Neural progenitor cell (in vitro differentiated cells): Measurements from ENCODE around the gene ARHGEF6. TPM values are rescaled to one million over a fixed set of nuclear protein-coding genes. Genes with fewer than 3 reads are reported as not detected.

Source experiments
- DNase-seq: peaks from one replicate; pipeline ENCODE4 v3.0.0-alpha.2; 2016; ENCODE audit warnings: low spot score
- H2AFZ ChIP-seq: fragments of 200-600 bp; sonication (generic); replicated peaks from 2 replicates; pipeline ENCODE4 v1.6.1; 2016; ENCODE audit warnings: antibody characterized with exemption
- H3F3A ChIP-seq: fragments of 200-600 bp; sonication (generic); 2 replicates; pipeline ENCODE4 v1.6.1; 2016; ENCODE audit warnings: antibody characterized with exemption, low read depth
- H3K27ac ChIP-seq: fragments of 200-600 bp; sonication (generic); 2 replicates; pipeline ENCODE4 v1.5.1; 2016; ENCODE audit warnings: mild to moderate bottlenecking
- H3K27me3 ChIP-seq: fragments of 200-600 bp; sonication (generic); 2 replicates; pipeline ENCODE4 v1.6.1; 2016; ENCODE audit warnings: mild to moderate bottlenecking, moderate library complexity
- H3K36me3 ChIP-seq: fragments of 200-600 bp; sonication (generic); 2 replicates; pipeline ENCODE4 v1.5.1; 2016
- H3K4me1 ChIP-seq: fragments of 200-600 bp; sonication (generic); 2 replicates; pipeline ENCODE4 v1.6.1; 2016; ENCODE audit warnings: mixed run types
- H3K4me2 ChIP-seq: fragments of 200-600 bp; sonication (generic); 2 replicates; pipeline ENCODE4 v1.6.1; 2016
- H3K4me3 ChIP-seq: fragments of 200-600 bp; sonication (generic); 2 replicates; pipeline ENCODE4 v1.5.1; 2016
- H3K79me2 ChIP-seq: fragments of 200-600 bp; sonication (generic); 2 replicates; pipeline ENCODE4 v1.6.1; 2016; ENCODE audit warnings: low read depth
- H3K9ac ChIP-seq: fragments of 200-600 bp; sonication (generic); 2 replicates; pipeline ENCODE4 v1.6.1; 2016
- H3K9me3 ChIP-seq: fragments of 200-600 bp; sonication (generic); 2 replicates; pipeline ENCODE4 v1.5.1; 2016; ENCODE audit warnings: low read depth
- H4K20me1 ChIP-seq: fragments of 200-600 bp; sonication (generic); 2 replicates; pipeline ENCODE4 v1.6.1; 2016; ENCODE audit warnings: low read depth
- H3K27ac Mint-ChIP-seq: 3 replicates; pipeline ENCODE4 v1.8.0; 2021; ENCODE audit warnings: mixed read lengths
- H3K27me3 Mint-ChIP-seq: 2 replicates; pipeline ENCODE4 v1.8.0; 2022; ENCODE audit warnings: low read depth, mild to moderate bottlenecking, inconsistent platforms, moderate library complexity, mixed read lengths; ENCODE audit not compliant: insufficient read depth
- H3K36me3 Mint-ChIP-seq: 3 replicates; pipeline ENCODE4 v1.8.0; 2021; ENCODE audit warnings: mixed read lengths
- H3K4me1 Mint-ChIP-seq: 3 replicates; pipeline ENCODE4 v1.8.0; 2021; ENCODE audit warnings: mixed read lengths
- H3K4me3 Mint-ChIP-seq: 3 replicates; pipeline ENCODE4 v1.8.0; 2021; ENCODE audit warnings: mild to moderate bottlenecking, moderate library complexity, mixed read lengths
- H3K9me3 Mint-ChIP-seq: 3 replicates; pipeline ENCODE4 v1.8.0; 2020; ENCODE audit warnings: mixed read lengths
- CTCF ChIP-seq: fragments of 200-600 bp; sonication (generic); IDR thresholded peaks from 2 replicates; pipeline ENCODE4 v1.5.1; 2017; ENCODE audit warnings: antibody characterized with exemption, mild to moderate bottlenecking
- EZH2 ChIP-seq: fragments of 200-600 bp; sonication (generic); IDR thresholded peaks from 2 replicates; pipeline ENCODE4 v1.6.1; 2017; ENCODE audit warnings: antibody characterized with exemption, mild to moderate bottlenecking, moderate library complexity
- EZH2phosphoT487 ChIP-seq: fragments of 200-600 bp; sonication (generic); IDR thresholded peaks from 2 replicates; pipeline ENCODE4 v1.6.1; 2017; ENCODE audit warnings: antibody characterized with exemption
- total RNA-seq: library from RNA; depleted of rRNA; stranded (reverse); fragments of >200 nt; gene quantifications from 2 replicates; pipeline ENCODE4 v1.2.3, GENCODE V29; 2015; ENCODE audit warnings: low replicate concordance

The ARHGEF6 gene
- total RNA-seq, 1 donor from 2014 or later = 3.2 TPM

- no peak overlapping the region for H3K4me2 ChIP-seq
- H3K27me3 Mint-ChIP-seq = peaks cover 3% of the 10 kb centered on the region
- no peak for TF ChIP-seq EZH2
- TF ChIP-seq EZH2phosphoT487 = no peak
- TF ChIP-seq CTCF = no peak
- no peak overlapping the region for H2AFZ ChIP-seq
- no peaks in the 10 kb centered on the region for H3K9me3 Mint-ChIP-seq
- H3K9ac ChIP-seq = no peak overlapping the region
- H4K20me1 ChIP-seq = no peaks in the 10 kb centered on the region
- H3K27me3 ChIP-seq = no peaks in the 10 kb centered on the region
- H3K79me2 ChIP-seq = no peaks in the 10 kb centered on the region
- H3K4me3 Mint-ChIP-seq = no peak overlapping the region
- DNase-seq = no peak
- no peak overlapping the region for H3K27ac Mint-ChIP-seq
- no peaks in the 10 kb centered on the region for H3K9me3 ChIP-seq
- no peaks in the 10 kb centered on the region for H3K4me1 ChIP-seq
- no peaks in the 10 kb centered on the region for H3K36me3 Mint-ChIP-seq
- H3K4me1 Mint-ChIP-seq = peaks cover 14% of the 10 kb centered on the region
- H3K27ac ChIP-seq = no peak overlapping the region
- H3F3A ChIP-seq = no peaks in the 10 kb centered on the region
- no peak overlapping the region for H3K4me3 ChIP-seq
- H3K36me3 ChIP-seq = no peaks in the 10 kb centered on the region
These were observed 33.4 kb downstream of the ARHGEF6 start for GRCh38 chrX:136747003-136747986.

DNA sequence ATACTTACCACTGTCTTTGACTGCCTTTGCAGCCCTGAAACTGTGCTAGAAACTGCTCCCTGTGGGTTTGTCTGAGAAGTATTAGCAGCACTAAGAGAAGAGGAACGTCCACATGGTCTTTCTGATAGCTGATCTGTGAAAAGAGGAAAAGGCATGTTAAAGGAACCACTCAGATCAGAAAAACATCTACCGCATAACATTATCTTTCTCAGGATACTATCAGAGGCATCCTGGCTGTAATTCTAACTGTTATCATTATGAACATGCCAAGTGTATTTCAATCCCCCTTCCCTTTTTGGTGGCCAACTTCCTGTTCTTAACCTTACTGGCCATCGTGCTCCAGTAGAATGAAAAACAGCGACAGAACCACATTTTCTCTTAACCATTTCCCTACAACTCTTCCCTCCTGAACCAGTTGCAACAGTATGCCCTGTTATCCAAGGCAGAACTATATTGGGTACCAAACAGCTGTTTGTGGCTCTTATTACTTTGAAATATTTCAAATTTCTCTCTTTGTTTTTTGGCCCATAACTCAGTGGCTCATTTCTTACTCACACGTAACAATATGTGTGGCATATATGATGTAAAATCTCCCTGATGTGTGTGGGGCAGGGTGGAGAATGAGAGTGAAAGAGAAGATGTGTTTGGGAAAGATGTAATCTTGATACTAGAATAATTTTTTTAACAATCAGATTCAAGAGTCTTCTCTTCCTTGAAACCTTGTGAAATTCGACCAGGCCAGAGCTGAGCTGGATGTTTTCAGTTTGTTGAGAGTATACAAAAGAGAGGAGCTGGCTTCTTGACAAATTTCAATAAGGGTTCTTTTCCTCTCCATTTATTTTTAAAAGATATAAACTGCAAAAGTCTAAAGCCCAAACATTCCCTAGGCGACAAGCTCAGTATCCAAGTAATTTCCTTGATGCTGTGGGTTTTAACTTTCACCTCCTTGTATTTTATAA, 35.2 kb downstream of the ARHGEF6 start:
- Mint-ChIP-seq H3K4me1 (peaks cover 8% of the 10 kb centered on the region), H3K4me3 (no peak overlapping the region), H3K27ac (no peak overlapping the region), H3K36me3 (no peaks in the 10 kb centered on the region), H3K9me3 (no peaks in the 10 kb centered on the region), H3K27me3 (no peaks in the 10 kb centered on the region)
- Histone ChIP-seq H3K9ac (no peak overlapping the region), H3K4me3 (no peak overlapping the region), H3K4me2 (no peak overlapping the region), H3K79me2 (no peaks in the 10 kb centered on the region), H3K36me3 (no peaks in the 10 kb centered on the region), H3K4me1 (no peaks in the 10 kb centered on the region), H3K9me3 (no peaks in the 10 kb centered on the region), H3K27me3 (no peaks in the 10 kb centered on the region), H2AFZ (no peak overlapping the region), H3F3A (no peaks in the 10 kb centered on the region), H3K27ac (no peak overlapping the region), H4K20me1 (no peaks in the 10 kb centered on the region)
- TF ChIP-seq EZH2 (no peak), EZH2phosphoT487 (no peak), CTCF (no peak)
- DNase-seq = no peak

DNA sequence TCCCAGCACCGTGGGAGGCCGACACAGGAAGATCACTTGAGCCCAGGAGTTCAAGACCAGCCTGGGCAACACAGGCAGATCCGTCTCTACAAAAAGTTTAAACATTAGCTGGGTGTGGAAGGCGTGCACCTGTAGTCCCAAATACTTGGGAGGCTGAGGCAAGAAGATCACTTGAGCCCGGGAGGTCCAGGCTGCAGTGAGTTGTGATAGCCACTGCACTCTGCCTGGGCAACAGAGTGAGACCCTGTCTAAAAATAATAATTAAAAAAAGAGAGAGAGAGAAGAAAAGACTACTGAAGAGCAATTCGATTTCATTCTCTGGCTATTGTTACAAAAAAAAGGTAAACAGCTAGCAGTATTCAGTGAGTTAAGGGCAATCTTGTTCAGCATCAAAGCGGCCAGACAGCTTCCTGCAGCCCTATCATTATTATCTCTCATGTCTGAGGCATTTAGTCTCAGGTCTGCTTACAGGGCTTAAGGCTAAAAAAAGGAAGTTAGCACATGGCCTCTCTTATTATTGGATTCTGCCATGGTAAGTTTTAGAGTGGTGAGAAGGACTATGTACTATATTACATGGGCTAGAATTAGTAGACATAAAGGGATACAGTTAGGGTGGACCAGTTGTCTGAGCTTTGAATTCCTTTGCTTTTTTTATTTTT, 37.9 kb downstream of the ARHGEF6 start:
- Histone ChIP-seq H3K36me3 (no peaks in the 10 kb centered on the region), H3K9me3 (no peaks in the 10 kb centered on the region), H3K79me2 (no peaks in the 10 kb centered on the region), H3K9ac (no peak overlapping the region), H3F3A (no peaks in the 10 kb centered on the region), H3K4me2 (no peak overlapping the region), H3K27me3 (no peaks in the 10 kb centered on the region), H2AFZ (no peak overlapping the region), H3K27ac (no peak overlapping the region), H3K4me1 (no peaks in the 10 kb centered on the region), H4K20me1 (no peaks in the 10 kb centered on the region), H3K4me3 (no peak overlapping the region)
- no peak overlapping the region for H3K27ac Mint-ChIP-seq
- H3K36me3 Mint-ChIP-seq = no peaks in the 10 kb centered on the region
- peaks cover 3% of the 10 kb centered on the region for H3K9me3 Mint-ChIP-seq
- no peak for DNase-seq
- no peak overlapping the region for H3K4me3 Mint-ChIP-seq
- TF ChIP-seq EZH2phosphoT487 = no peak
- TF ChIP-seq EZH2 = no peak
- TF ChIP-seq CTCF = no peak
- H3K27me3 Mint-ChIP-seq = no peaks in the 10 kb centered on the region
- no peaks in the 10 kb centered on the region for H3K4me1 Mint-ChIP-seq
